Right ventricle myocardium inferior (tissue), 1 donor: Measurements from ENCODE around the gene NHS. TPM values are rescaled to one million over a fixed set of nuclear protein-coding genes. Genes with fewer than 3 reads are reported as not detected.

Experiments used
- ATAC-seq: fragments of 200-7000 bp; cut with Tn5 transposase; one replicate; pipeline ENCODE4 v1.9.1; 2020; ENCODE audit warnings: mild to moderate bottlenecking, moderate library complexity
- DNase-seq: peaks from one replicate; pipeline ENCODE4 v3.0.0; 2021; ENCODE audit errors: missing footprints
- intact Hi-C: fragments of 100-400 bp; cut with DNase I; formaldehyde crosslinking; loops from one replicate; pipeline ENCODE4 v1.11.0; 2022
- total RNA-seq: library from RNA; stranded (reverse); fragmentation: NEBNext Ultra II Directional; extraction: Animal tissue kit (Norgen Biotek cat#: 25700); gene quantifications from one replicate; pipeline ENCODE4 v1.2.1, GENCODE V29; 2021
- donor health status: DM: no; HTN: yes; CAD: no; lungs with severe emphysema.

The NHS gene
- total RNA-seq, 1 donor from 2014 or later = 2.8 TPM

- no peak for DNase-seq
- intact Hi-C loops = no loop called here
- no peak for ATAC-seq
These were observed 22.1 kb downstream of the NHS start for GRCh38 chrX:17397074-17397473.

GRCh38 chrX:17403189-17403691, 28.2 kb downstream of the NHS start:
- DNase-seq (no peak), ATAC-seq (peak; percentile 62)
- intact Hi-C loops = no loop called here

GRCh38 chrX:17403972-17404371, 29.0 kb downstream of the NHS start:
- no peak for DNase-seq
- intact Hi-C loops = no loop called here
- ATAC-seq = no peak

GRCh38 chrX:17405225-17405969, 30.4 kb downstream of the NHS start:
- ATAC-seq (no peak), DNase-seq (no peak)
- intact Hi-C loops = no loop called here

- no peak for DNase-seq
- ATAC-seq = no peak
- intact Hi-C loops = no loop called here
These were observed 34.7 kb downstream of the NHS start for GRCh38 chrX:17409566-17410290.

GRCh38 chrX:17410651-17411050, 35.7 kb downstream of the NHS start:
- ATAC-seq (no peak), DNase-seq (no peak)
- intact Hi-C loops = no loop called here

- intact Hi-C loops = no loop called here
- DNase-seq = no peak
- ATAC-seq = no peak
These were observed 36.2 kb downstream of the NHS start for GRCh38 chrX:17411205-17411604.

- intact Hi-C loops = no loop called here
- DNase-seq (no peak), ATAC-seq (no peak)
These were observed 37.7 kb downstream of the NHS start for GRCh38 chrX:17412692-17413091.

- DNase-seq = no peak
- intact Hi-C loops = no loop called here
- ATAC-seq = no peak
These were observed 38.2 kb downstream of the NHS start for GRCh38 chrX:17413228-17413627.

GRCh38 chrX:17414027-17414658, 39.1 kb downstream of the NHS start:
- DNase-seq = no peak
- intact Hi-C loops = no loop called here
- ATAC-seq = no peak

GRCh38 chrX:17414839-17415238, 39.8 kb downstream of the NHS start:
- ATAC-seq = peak; percentile 70
- intact Hi-C loops = no loop called here
- DNase-seq = no peak

GRCh38 chrX:17415242-17415810, 40.3 kb downstream of the NHS start:
- DNase-seq = no peak
- intact Hi-C loops = no loop called here
- ATAC-seq = no peak

- no peak for ATAC-seq
- intact Hi-C loops = no loop called here
- no peak for DNase-seq
These were observed 42.4 kb downstream of the NHS start for GRCh38 chrX:17417372-17417771.

- intact Hi-C loops = no loop called here
- no peak for ATAC-seq
- no peak for DNase-seq
These were observed 50.1 kb downstream of the NHS start for GRCh38 chrX:17425136-17425535.

- intact Hi-C loops = no loop called here
- ATAC-seq (no peak), DNase-seq (no peak)
These were observed 50.6 kb downstream of the NHS start for GRCh38 chrX:17425551-17425950.

- DNase-seq (no peak), ATAC-seq (no peak)
- intact Hi-C loops = no loop called here
These were observed 56.2 kb downstream of the NHS start for GRCh38 chrX:17431171-17431570.

GRCh38 chrX:17432158-17432557, 57.2 kb downstream of the NHS start:
- ATAC-seq (no peak), DNase-seq (no peak)
- intact Hi-C loops = no loop called here

- intact Hi-C loops = no loop called here
- DNase-seq (no peak), ATAC-seq (no peak)
These were observed 59.0 kb downstream of the NHS start for GRCh38 chrX:17433965-17434364.

GRCh38 chrX:17435476-17435875, 60.5 kb downstream of the NHS start:
- intact Hi-C loops = no loop called here
- ATAC-seq (no peak), DNase-seq (no peak)

- DNase-seq (no peak), ATAC-seq (no peak)
- intact Hi-C loops = no loop called here
These were observed 63.2 kb downstream of the NHS start for GRCh38 chrX:17438221-17438620.
